ENCODE data around the gene KCP.

The KCP gene

DNA sequence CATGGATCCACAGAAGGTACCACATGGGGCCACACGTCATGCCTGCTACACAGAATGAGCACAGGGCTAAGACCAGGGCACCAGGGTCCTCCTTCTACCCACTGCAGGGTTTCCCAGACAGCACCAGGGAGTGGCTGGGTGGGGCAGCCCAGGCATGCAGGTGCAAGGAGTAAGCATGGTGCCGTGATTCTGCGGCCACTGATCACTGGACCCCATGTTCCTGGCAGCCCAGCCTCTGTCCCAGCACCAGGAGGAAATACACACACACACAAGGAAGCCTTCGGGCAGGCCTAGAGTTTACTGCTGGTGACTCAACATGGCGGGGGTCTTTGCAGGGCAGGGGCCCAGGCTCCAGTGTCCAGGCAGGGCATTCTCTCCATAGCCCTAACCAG is 33.9 kb downstream of the KCP start:
- Histone ChIP-seq H3K4me3 (no peak overlapping the region), H3K27ac (no peak overlapping the region)
- TF ChIP-seq, protein P1, sequence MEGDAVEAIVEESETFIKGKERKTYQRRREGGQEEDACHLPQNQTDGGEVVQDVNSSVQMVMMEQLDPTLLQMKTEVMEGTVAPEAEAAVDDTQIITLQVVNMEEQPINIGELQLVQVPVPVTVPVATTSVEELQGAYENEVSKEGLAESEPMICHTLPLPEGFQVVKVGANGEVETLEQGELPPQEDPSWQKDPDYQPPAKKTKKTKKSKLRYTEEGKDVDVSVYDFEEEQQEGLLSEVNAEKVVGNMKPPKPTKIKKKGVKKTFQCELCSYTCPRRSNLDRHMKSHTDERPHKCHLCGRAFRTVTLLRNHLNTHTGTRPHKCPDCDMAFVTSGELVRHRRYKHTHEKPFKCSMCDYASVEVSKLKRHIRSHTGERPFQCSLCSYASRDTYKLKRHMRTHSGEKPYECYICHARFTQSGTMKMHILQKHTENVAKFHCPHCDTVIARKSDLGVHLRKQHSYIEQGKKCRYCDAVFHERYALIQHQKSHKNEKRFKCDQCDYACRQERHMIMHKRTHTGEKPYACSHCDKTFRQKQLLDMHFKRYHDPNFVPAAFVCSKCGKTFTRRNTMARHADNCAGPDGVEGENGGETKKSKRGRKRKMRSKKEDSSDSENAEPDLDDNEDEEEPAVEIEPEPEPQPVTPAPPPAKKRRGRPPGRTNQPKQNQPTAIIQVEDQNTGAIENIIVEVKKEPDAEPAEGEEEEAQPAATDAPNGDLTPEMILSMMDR (IDR thresholded peaks at IDR 0.05), result no peak
- no peak for DNase-seq (ENCODE audit: low spot score)

DNA sequence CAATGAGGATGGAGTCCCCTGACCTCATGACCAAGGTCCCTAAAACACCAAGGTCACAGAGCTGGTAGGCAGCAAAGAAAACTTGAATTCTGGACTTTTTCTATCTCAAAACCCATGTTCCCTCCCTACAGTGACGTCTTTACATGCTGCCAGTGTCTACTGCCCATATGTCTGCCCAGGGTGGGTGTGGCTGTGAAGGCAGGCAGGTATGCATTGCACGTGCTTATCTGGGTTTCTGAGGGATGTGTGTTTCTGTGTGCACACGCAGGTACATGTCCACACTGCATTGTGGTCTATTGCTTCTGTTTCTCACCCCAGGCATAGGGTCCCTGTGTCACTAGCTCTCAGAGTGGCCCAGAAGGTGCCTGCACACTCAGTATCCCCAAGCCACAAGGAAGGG is 34.4 kb downstream of the KCP start:
- TF ChIP-seq, protein P1 (IDR thresholded peaks at IDR 0.05), result no peak
- no peak overlapping the region for H3K4me3 ChIP-seq
- no peak overlapping the region for H3K27ac ChIP-seq
- no peak for DNase-seq (ENCODE audit: low spot score)

DNA sequence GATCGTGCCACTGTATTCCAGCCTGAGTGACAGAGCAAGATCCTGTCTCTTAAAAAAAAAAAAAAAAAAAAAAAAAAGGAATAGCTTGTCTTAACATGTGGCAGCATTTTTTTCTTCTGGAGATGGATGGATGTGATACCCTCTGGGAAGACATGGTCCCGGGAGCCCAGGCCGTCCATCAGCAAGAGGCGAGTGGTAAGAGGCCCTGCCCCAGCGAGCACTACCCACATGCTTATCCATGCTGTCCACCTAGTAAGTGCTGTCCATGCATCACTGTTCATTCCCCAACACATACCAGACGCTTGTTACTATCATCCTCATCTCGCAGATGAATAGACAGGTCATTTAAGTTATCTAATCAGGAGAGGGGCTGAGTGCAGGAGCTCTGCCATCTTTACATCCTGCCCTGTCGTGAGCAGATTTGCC is 35.0 kb downstream of the KCP start:
- DNase-seq (ENCODE audit: low spot score), result no peak
- Histone ChIP-seq H3K27ac (no peak overlapping the region), H3K4me3 (no peak overlapping the region)
- TF ChIP-seq, protein P1 (IDR thresholded peaks at IDR 0.05), result no peak

DNA sequence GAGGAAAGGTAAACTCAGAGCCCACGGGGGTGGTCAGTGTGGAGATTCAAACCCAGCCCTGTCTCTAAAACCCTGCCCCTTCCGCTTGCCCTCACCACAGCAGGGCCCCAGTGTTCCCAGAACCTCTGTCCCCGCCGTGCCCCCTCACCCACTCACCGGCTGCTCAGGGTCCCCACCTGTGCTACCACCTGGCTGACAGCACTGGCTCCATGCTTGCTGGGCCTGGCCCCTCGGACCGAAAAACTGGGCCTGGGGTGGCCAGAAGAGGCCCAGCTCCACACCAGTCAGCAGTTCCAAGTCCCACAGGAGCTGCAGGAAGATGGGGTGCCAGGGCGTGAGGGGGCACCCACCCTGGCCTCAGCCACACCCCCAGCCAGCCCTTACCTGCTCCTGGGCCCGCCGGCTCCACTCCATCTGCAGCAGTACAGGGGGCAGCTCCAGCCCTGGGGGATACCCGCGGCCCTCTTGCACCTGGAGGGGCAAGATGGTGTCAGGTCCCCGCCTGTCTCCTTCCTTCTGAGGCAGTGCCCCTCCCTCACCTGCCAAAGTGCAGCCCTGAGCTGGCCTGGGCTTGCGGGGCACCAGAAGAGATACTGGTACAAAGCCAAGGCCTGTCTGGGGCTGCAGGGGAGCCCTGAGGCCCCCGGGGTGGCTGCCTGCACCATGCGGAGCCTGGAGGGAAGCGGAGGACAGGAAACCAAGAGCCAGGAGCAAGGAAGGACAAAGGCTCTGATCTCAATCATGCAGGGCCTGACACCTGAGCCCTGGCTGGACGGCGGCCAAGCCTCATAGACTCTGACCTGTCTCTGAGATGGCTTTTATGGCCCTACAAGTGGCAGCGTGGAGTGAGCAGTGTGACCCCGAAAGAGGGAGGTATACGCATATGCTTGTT is 36.1 kb downstream of the KCP start:
- Histone ChIP-seq H3K27ac (no peak overlapping the region), H3K4me3 (no peak overlapping the region)
- no peak for DNase-seq (ENCODE audit: low spot score)
- TF ChIP-seq, protein P1 (IDR thresholded peaks at IDR 0.05), result no peak

DNA sequence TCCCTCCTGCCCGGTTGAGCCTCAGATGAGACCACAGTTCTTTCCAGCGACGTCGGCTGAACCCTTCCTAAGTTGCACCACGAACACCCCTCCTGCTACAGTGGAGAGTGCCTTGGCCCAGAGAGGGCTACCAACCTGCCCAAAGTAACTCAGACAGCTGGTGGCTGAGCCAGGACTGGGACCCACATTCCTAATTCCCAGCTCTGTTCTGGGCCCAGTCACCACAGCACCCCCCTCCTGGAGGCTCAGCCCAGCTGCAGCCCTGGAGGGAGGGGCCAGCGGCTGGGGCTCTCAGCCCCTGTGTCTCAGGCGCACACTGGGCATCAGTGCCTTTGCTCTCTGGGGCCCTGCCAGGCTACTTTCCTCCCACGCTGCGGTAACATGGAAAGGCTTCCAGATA is 37.3 kb downstream of the KCP start:
- no peak for DNase-seq (ENCODE audit: low spot score)
- TF ChIP-seq, protein P1 (IDR thresholded peaks at IDR 0.05), result no peak
- H3K27ac ChIP-seq, result no peak overlapping the region
- H3K4me3 ChIP-seq, result no peak overlapping the region

DNA sequence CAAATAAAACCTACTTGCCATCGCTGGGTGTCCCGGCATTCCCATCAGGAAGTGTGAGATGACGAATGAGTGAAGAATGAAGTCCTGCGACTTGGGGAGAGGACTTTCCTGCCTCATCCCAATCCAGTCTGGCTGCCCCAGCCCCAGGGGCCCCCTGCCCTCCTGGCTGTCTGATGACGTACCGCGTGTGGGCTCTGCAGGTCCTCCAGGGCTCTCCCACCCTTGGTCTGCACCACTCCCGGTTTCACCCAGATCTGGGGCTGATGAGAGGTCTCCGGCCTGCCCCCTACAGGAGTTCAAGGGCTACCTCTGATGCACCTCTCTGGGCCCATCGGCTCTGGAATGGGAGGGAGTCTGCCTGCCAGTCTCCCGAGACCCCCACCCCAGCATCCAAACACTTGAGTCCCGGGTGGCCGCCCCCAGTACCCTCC is 38.1 kb downstream of the KCP start:
- H3K4me3 ChIP-seq, result no peak overlapping the region
- DNase-seq (ENCODE audit: low spot score), result no peak
- TF ChIP-seq, protein P1 (IDR thresholded peaks at IDR 0.05), result no peak
- no peak overlapping the region for H3K27ac ChIP-seq

DNA sequence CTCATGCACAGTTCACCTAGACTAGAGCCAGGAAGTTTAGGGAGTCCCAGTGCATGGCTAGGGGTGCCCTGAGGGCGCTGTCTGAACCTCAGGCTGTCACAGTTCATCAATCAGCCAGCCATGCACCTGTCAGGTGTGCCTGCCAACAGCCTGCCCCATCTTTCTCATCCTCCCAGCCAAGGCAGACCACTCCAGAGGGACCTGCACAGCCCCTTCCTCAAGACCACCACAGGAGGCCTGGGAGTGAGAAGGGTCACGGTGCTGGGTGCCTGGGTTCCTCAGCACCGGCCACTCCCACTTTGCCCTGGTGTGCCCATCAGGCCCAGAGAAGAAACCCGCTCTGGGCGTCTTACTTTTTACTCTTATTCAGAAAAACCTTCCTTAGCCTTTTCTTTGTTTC is 39.5 kb downstream of the KCP start:
- DNase-seq (ENCODE audit: low spot score), result no peak
- H3K4me3 ChIP-seq, result no peak overlapping the region
- H3K27ac ChIP-seq, result no peak overlapping the region
- TF ChIP-seq, protein P1 (IDR thresholded peaks at IDR 0.05), result no peak

Measured in coronary artery (tissue), 2 donors.